ENCODE results near the gene COL4A1.

COL4A1 gene

GRCh38 chr13:110347088-110347487 lies 40.1 kb upstream of the COL4A1 start:
- no peak overlapping the region for H3K9ac ChIP-seq (ENCODE audit: low read depth, low read length)

GRCh38 chr13:110346661-110347067 lies 39.7 kb upstream of the COL4A1 start:
- no peaks in the 10 kb centered on the region for H3K36me3 ChIP-seq (ENCODE audit: insufficient read depth, low read length)
- H3K9ac ChIP-seq (ENCODE audit: low read depth, low read length) = no peak overlapping the region
- H3K4me1 ChIP-seq (ENCODE audit: insufficient read depth, low read length) = peaks cover 1% of the 10 kb centered on the region
- H3K9me3 ChIP-seq (ENCODE audit: control insufficient read depth, insufficient read depth, low read length) = no peaks in the 10 kb centered on the region

More at GRCh38 chr13:110347088-110347487, 40.1 kb upstream of the COL4A1 start:
- Histone ChIP-seq H3K36me3 (ENCODE audit: insufficient read depth, low read length) (no peaks in the 10 kb centered on the region), H3K9me3 (ENCODE audit: control insufficient read depth, insufficient read depth, low read length) (no peaks in the 10 kb centered on the region), H3K4me1 (ENCODE audit: insufficient read depth, low read length) (no peaks in the 10 kb centered on the region; the same call in 1 of the 2 replicates)

- H3K4me1 ChIP-seq (ENCODE audit: insufficient read depth, low read length) = peaks cover 11% of the 10 kb centered on the region
- no peak overlapping the region for H3K9ac ChIP-seq (ENCODE audit: low read depth, low read length)
- H3K36me3 ChIP-seq (ENCODE audit: insufficient read depth, low read length) = no peaks in the 10 kb centered on the region
- no peaks in the 10 kb centered on the region for H3K9me3 ChIP-seq (ENCODE audit: control insufficient read depth, insufficient read depth, low read length)
Measured at GRCh38 chr13:110345701-110346100, 38.7 kb upstream of the COL4A1 start.

GRCh38 chr13:110345266-110345665 lies 38.3 kb upstream of the COL4A1 start:
- peaks cover 15% of the 10 kb centered on the region for H3K4me1 ChIP-seq (ENCODE audit: insufficient read depth, low read length)

GRCh38 chr13:110344320-110344719 lies 37.4 kb upstream of the COL4A1 start:
- no peak overlapping the region for H3K9ac ChIP-seq (ENCODE audit: low read depth, low read length)
- H3K4me1 ChIP-seq (ENCODE audit: insufficient read depth, low read length) = peaks cover 16% of the 10 kb centered on the region
- no peaks in the 10 kb centered on the region for H3K36me3 ChIP-seq (ENCODE audit: insufficient read depth, low read length)
- H3K9me3 ChIP-seq (ENCODE audit: control insufficient read depth, insufficient read depth, low read length) = no peaks in the 10 kb centered on the region

More at GRCh38 chr13:110345266-110345665, 38.3 kb upstream of the COL4A1 start:
- Histone ChIP-seq H3K36me3 (ENCODE audit: insufficient read depth, low read length) (no peaks in the 10 kb centered on the region), H3K9me3 (ENCODE audit: control insufficient read depth, insufficient read depth, low read length) (no peaks in the 10 kb centered on the region), H3K9ac (ENCODE audit: low read depth, low read length) (no peak overlapping the region)

- no peaks in the 10 kb centered on the region; the same call in 1 of the 2 replicates for H3K36me3 ChIP-seq (ENCODE audit: insufficient read depth, low read length)
- H3K4me1 ChIP-seq (ENCODE audit: insufficient read depth, low read length) = peaks cover 21% of the 10 kb centered on the region
- H3K9me3 ChIP-seq (ENCODE audit: control insufficient read depth, insufficient read depth, low read length) = no peaks in the 10 kb centered on the region
- no peak overlapping the region for H3K9ac ChIP-seq (ENCODE audit: low read depth, low read length)
Measured at GRCh38 chr13:110343241-110343865, 36.4 kb upstream of the COL4A1 start.

- H3K9ac ChIP-seq (ENCODE audit: low read depth, low read length) = no peak overlapping the region
- H3K4me1 ChIP-seq (ENCODE audit: insufficient read depth, low read length) = peaks cover 30% of the 10 kb centered on the region
- H3K36me3 ChIP-seq (ENCODE audit: insufficient read depth, low read length) = no peaks in the 10 kb centered on the region; the same call in 1 of the 2 replicates
- no peaks in the 10 kb centered on the region for H3K9me3 ChIP-seq (ENCODE audit: control insufficient read depth, insufficient read depth, low read length)
Measured at GRCh38 chr13:110342474-110342873, 35.5 kb upstream of the COL4A1 start.

GRCh38 chr13:110341445-110342244 lies 34.7 kb upstream of the COL4A1 start:
- Histone ChIP-seq H3K9ac (ENCODE audit: low read depth, low read length) (no peak overlapping the region), H3K9me3 (ENCODE audit: control insufficient read depth, insufficient read depth, low read length) (no peaks in the 10 kb centered on the region), H3K36me3 (ENCODE audit: insufficient read depth, low read length) (no peaks in the 10 kb centered on the region; the same call in 1 of the 2 replicates), H3K4me1 (ENCODE audit: insufficient read depth, low read length) (peaks cover 32% of the 10 kb centered on the region)

- H3K9ac ChIP-seq (ENCODE audit: low read depth, low read length) = no peak overlapping the region
- H3K9me3 ChIP-seq (ENCODE audit: control insufficient read depth, insufficient read depth, low read length) = no peaks in the 10 kb centered on the region
- H3K4me1 ChIP-seq (ENCODE audit: insufficient read depth, low read length) = peaks cover 32% of the 10 kb centered on the region
- H3K36me3 ChIP-seq (ENCODE audit: insufficient read depth, low read length) = no peaks in the 10 kb centered on the region; the same call in 1 of the 2 replicates
Measured at GRCh38 chr13:110340812-110341444, 34.0 kb upstream of the COL4A1 start.

GRCh38 chr13:110339975-110340550 lies 33.1 kb upstream of the COL4A1 start:
- Histone ChIP-seq H3K4me1 (ENCODE audit: insufficient read depth, low read length) (peaks cover 32% of the 10 kb centered on the region), H3K9ac (ENCODE audit: low read depth, low read length) (no peak overlapping the region), H3K9me3 (ENCODE audit: control insufficient read depth, insufficient read depth, low read length) (no peaks in the 10 kb centered on the region), H3K36me3 (ENCODE audit: insufficient read depth, low read length) (no peaks in the 10 kb centered on the region; the same call in 1 of the 2 replicates)

- Histone ChIP-seq H3K9me3 (ENCODE audit: control insufficient read depth, insufficient read depth, low read length) (no peaks in the 10 kb centered on the region), H3K9ac (ENCODE audit: low read depth, low read length) (no peak overlapping the region), H3K4me1 (ENCODE audit: insufficient read depth, low read length) (peaks cover 32% of the 10 kb centered on the region)
Measured at GRCh38 chr13:110339263-110339662, 32.3 kb upstream of the COL4A1 start.

GRCh38 chr13:110338441-110339101 lies 31.6 kb upstream of the COL4A1 start:
- peaks cover 32% of the 10 kb centered on the region for H3K4me1 ChIP-seq (ENCODE audit: insufficient read depth, low read length)
- H3K36me3 ChIP-seq (ENCODE audit: insufficient read depth, low read length) = no peaks in the 10 kb centered on the region; the same call in 1 of the 2 replicates
- no peaks in the 10 kb centered on the region for H3K9me3 ChIP-seq (ENCODE audit: control insufficient read depth, insufficient read depth, low read length)
- no peak overlapping the region for H3K9ac ChIP-seq (ENCODE audit: low read depth, low read length)

More at GRCh38 chr13:110339263-110339662, 32.3 kb upstream of the COL4A1 start:
- H3K36me3 ChIP-seq (ENCODE audit: insufficient read depth, low read length) = no peaks in the 10 kb centered on the region; the same call in 1 of the 2 replicates

- H3K4me1 ChIP-seq (ENCODE audit: insufficient read depth, low read length) = peaks cover 32% of the 10 kb centered on the region
- no peak overlapping the region for H3K9ac ChIP-seq (ENCODE audit: low read depth, low read length)
- H3K9me3 ChIP-seq (ENCODE audit: control insufficient read depth, insufficient read depth, low read length) = no peaks in the 10 kb centered on the region
- no peaks in the 10 kb centered on the region; the same call in 1 of the 2 replicates for H3K36me3 ChIP-seq (ENCODE audit: insufficient read depth, low read length)
Measured at GRCh38 chr13:110337247-110337646, 30.3 kb upstream of the COL4A1 start.

GRCh38 chr13:110336681-110337080 lies 29.7 kb upstream of the COL4A1 start:
- H3K9me3 ChIP-seq (ENCODE audit: control insufficient read depth, insufficient read depth, low read length) = no peaks in the 10 kb centered on the region
- H3K9ac ChIP-seq (ENCODE audit: low read depth, low read length) = no peak overlapping the region
- peaks cover 31% of the 10 kb centered on the region for H3K4me1 ChIP-seq (ENCODE audit: insufficient read depth, low read length)
- H3K36me3 ChIP-seq (ENCODE audit: insufficient read depth, low read length) = no peaks in the 10 kb centered on the region; the same call in 1 of the 2 replicates
